PC-3 (cell line): ENCODE data around the gene INTS1. TPM values are rescaled to one million over a fixed set of nuclear protein-coding genes. Genes with fewer than 3 reads are reported as not detected.
"Not testable (repeated sequence)": the region's sequence is repeated elsewhere in the genome, so short reads cannot be mapped to it uniquely, and the experiment has no call there.

Source experiments
- ATAC-seq: fragments of 200-7000 bp; cut with Tn5 transposase; 2 replicates; pipeline ENCODE4 v1.9.1; 2020; ENCODE audit warnings: mild to moderate bottlenecking, moderate library complexity
- BruUV-seq: library from RNA; stranded (reverse); fragments of 400-500 nt; replicated peaks from 2 replicates; lab custom pipeline; 2021; lab: Mats Ljungman, UMichigan
- CTCF ChIA-PET: fragments of 300-600 bp; sonication (Branson Sonifier 250); formaldehyde crosslinking; loops from one replicate; lab custom pipeline; 2022; ENCODE audit warnings: antibody characterized with exemption; lab: Charles Lee
- POLR2A ChIA-PET: fragments of 300-600 bp; sonication (Branson Sonifier 250); formaldehyde crosslinking; loops from one replicate; lab custom pipeline; 2022; ENCODE audit warnings: antibody characterized with exemption; ENCODE audit not compliant: unreplicated experiment; lab: Charles Lee
- DNase-seq: peaks from one replicate; pipeline ENCODE4 v3.0.0-alpha.2; 2015
- H2AFZ ChIP-seq: fragments of 300-600 bp; sonication (generic); 2 replicates; pipeline ENCODE4 v1.6.0; 2016; ENCODE audit warnings: antibody characterized with exemption, low read length
- H3F3A ChIP-seq: fragments of 300-600 bp; sonication (generic); one replicate; pipeline ENCODE4 v1.6.0; 2017; ENCODE audit warnings: antibody characterized with exemption, low read length, control low read depth, mild to moderate bottlenecking; ENCODE audit not compliant: unreplicated experiment
- H3K27ac ChIP-seq: fragments of 300-600 bp; sonication (generic); 2 replicates; pipeline ENCODE4 v1.5.1; 2016; ENCODE audit warnings: mild to moderate bottlenecking, low read length
- H3K27me3 ChIP-seq: fragments of 300-600 bp; sonication (generic); 2 replicates; pipeline ENCODE4 v1.6.1; 2016; ENCODE audit warnings: low read length, mixed read lengths
- H3K36me3 ChIP-seq: fragments of 300-600 bp; sonication (generic); 2 replicates; pipeline ENCODE4 v1.6.1; 2016; ENCODE audit warnings: low read depth, mixed run types, low read length, mixed read lengths
- H3K4me1 ChIP-seq: fragments of 300-600 bp; sonication (generic); 2 replicates; pipeline ENCODE4 v1.5.1; 2016; ENCODE audit warnings: low read length; ENCODE audit not compliant: insufficient read depth
- H3K4me2 ChIP-seq: fragments of 300-600 bp; sonication (generic); 2 replicates; pipeline ENCODE4 v1.6.0; 2016; ENCODE audit warnings: low read length
- H3K4me3 ChIP-seq: fragments of 300-600 bp; sonication (generic); 2 replicates; pipeline ENCODE4 v1.5.1; 2016; ENCODE audit warnings: mild to moderate bottlenecking, low read length, mixed read lengths
- H3K79me2 ChIP-seq: fragments of 300-600 bp; sonication (generic); 2 replicates; pipeline ENCODE4 v1.6.1; 2017; ENCODE audit warnings: low read length, mixed read lengths
- H3K9ac ChIP-seq: fragments of 300-600 bp; sonication (generic); 2 replicates; pipeline ENCODE4 v1.6.0; 2016; ENCODE audit warnings: mild to moderate bottlenecking, low read length
- H3K9me2 ChIP-seq: fragments of 300-600 bp; sonication (generic); replicated peaks from 2 replicates; pipeline ENCODE4 v1.6.1; 2016; ENCODE audit warnings: mixed run types, low read length, mixed read lengths
- H3K9me3 ChIP-seq: fragments of 300-600 bp; sonication (generic); 2 replicates; pipeline ENCODE4 v1.6.1; 2016; ENCODE audit warnings: low read length, mixed read lengths
- H4K20me1 ChIP-seq: fragments of 300-600 bp; sonication (generic); 2 replicates; pipeline ENCODE4 v1.6.1; 2016; ENCODE audit warnings: low read length, mixed read lengths
- EZH2 ChIP-seq: fragments of 300-600 bp; sonication (generic); IDR thresholded peaks from one replicate; pipeline ENCODE4 v1.6.1; 2017; ENCODE audit warnings: antibody characterized with exemption, mild to moderate bottlenecking, low read length; ENCODE audit not compliant: unreplicated experiment
- EZH2phosphoT487 ChIP-seq: fragments of 300-600 bp; sonication (generic); IDR thresholded peaks from 2 replicates; pipeline ENCODE4 v1.6.1; 2018; ENCODE audit warnings: mild to moderate bottlenecking, antibody characterized with exemption, low read length, borderline replicate concordance
- intact Hi-C: fragments of 100-400 bp; cut with micrococcal nuclease; formaldehyde crosslinking; loops from 2 replicates; pipeline ENCODE4 v1.9.0; 2023
- total RNA-seq: library from RNA; depleted of rRNA; stranded (reverse); fragments of >200 nt; gene quantifications from 2 replicates; pipeline ENCODE4 v1.2.3, GENCODE V29; 2014
- TF ChIP-seq, protein P1 (sequence below): fragments of 300-600 bp; sonication (generic); conservative IDR thresholded peaks from 2 replicates; pipeline ENCODE4 v1.5.1; 2017; ENCODE audit warnings: antibody characterized with exemption, low read depth, mild to moderate bottlenecking, low read length

The INTS1 gene
- total RNA-seq, 1 experiment from 2014 or later, result 62.9 TPM

DNA sequence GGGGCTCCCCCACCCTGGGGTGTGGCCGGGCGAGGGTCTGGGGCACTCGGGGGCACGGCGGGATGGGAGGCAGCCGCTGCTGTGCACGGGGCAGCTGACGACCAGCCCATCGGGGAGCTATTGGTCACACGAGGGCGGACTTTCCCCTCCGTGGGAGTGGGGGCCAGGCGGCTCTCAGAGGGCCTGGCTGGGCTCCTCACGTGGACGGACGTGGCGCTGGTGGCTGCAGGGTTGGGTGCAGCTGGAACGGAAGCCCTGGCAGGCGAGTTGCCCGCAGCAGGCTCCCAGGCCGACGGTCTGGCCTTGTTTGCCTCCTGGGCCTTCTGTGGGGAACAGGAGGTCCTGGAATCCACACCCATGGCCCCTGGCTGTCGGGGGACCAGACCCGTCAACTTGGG is 59.3 kb downstream of the INTS1 start:
- H3K4me3 ChIP-seq, result no peak overlapping the region
- DNase-seq, result no peak
- no peaks in the 10 kb centered on the region for H3K4me1 ChIP-seq
- ChIA-PET POLR2A (no interaction called here), CTCF (no interaction called here)
- no peaks in the 10 kb centered on the region for H3K9me2 ChIP-seq
- no peak overlapping the region for H3K9ac ChIP-seq
- H3K27me3 ChIP-seq, result no peaks in the 10 kb centered on the region
- no peaks in the 10 kb centered on the region for H4K20me1 ChIP-seq
- TF ChIP-seq, protein P1, sequence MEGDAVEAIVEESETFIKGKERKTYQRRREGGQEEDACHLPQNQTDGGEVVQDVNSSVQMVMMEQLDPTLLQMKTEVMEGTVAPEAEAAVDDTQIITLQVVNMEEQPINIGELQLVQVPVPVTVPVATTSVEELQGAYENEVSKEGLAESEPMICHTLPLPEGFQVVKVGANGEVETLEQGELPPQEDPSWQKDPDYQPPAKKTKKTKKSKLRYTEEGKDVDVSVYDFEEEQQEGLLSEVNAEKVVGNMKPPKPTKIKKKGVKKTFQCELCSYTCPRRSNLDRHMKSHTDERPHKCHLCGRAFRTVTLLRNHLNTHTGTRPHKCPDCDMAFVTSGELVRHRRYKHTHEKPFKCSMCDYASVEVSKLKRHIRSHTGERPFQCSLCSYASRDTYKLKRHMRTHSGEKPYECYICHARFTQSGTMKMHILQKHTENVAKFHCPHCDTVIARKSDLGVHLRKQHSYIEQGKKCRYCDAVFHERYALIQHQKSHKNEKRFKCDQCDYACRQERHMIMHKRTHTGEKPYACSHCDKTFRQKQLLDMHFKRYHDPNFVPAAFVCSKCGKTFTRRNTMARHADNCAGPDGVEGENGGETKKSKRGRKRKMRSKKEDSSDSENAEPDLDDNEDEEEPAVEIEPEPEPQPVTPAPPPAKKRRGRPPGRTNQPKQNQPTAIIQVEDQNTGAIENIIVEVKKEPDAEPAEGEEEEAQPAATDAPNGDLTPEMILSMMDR, result no peak
- no peak for TF ChIP-seq EZH2phosphoT487
- TF ChIP-seq EZH2, result no peak
- no peak overlapping the region for H3K27ac ChIP-seq
- intact Hi-C loops, result no loop called here
- peaks cover 6% of the 10 kb centered on the region for H3K36me3 ChIP-seq
- no peaks in the 10 kb centered on the region for H3K79me2 ChIP-seq
- H3F3A ChIP-seq, result no peaks in the 10 kb centered on the region
- no TSS peak for BruUV-seq
- no peaks in the 10 kb centered on the region for H3K9me3 ChIP-seq
- no peak for ATAC-seq
- H3K4me2 ChIP-seq, result no peak overlapping the region
- no peak overlapping the region for H2AFZ ChIP-seq

DNA sequence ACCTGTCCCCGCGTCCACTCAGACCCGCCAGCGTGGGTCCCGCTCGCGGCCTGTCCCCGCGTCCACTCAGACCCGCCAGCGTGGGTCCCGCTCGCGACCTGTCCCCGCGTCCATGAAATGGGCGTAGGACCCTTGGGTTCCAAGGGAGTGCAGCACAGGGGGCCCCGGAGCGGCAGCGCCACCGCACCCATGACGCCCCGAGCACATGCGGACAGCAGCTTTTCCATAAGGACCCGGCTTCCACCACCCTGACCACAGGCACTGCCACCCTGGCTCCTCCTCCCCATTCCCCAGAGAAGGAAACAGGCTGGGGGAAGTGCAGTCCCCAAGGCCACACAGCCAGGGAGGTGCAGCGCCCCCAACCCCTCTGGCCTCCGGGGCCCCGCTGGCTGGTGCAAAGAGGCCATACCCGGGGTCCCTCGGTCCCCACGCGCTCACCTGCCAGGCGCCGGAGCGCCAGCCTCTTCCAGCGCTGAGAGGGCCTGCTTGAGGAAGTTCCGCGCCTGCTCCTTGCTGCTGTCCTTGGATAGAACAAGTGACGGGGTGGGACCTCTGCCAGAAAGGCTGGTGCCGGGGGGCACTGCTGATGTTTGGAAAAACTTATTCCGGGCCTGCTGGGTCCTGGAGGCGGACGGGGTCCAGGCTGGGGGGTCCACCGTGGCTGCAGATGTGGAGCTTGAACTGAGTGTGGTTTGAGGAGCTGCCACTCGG is 59.8 kb downstream of the INTS1 start:
- H3K79me2 ChIP-seq, result no peaks in the 10 kb centered on the region
- no peaks in the 10 kb centered on the region for H3K4me1 ChIP-seq
- no TSS peak for BruUV-seq
- H3F3A ChIP-seq, result no peaks in the 10 kb centered on the region
- H3K9me3 ChIP-seq, result no peaks in the 10 kb centered on the region
- H3K27ac ChIP-seq, result no peak overlapping the region
- H2AFZ ChIP-seq, result no peak overlapping the region
- H4K20me1 ChIP-seq, result no peaks in the 10 kb centered on the region
- no peaks in the 10 kb centered on the region for H3K27me3 ChIP-seq
- no peak overlapping the region for H3K4me3 ChIP-seq
- H3K9ac ChIP-seq, result no peak overlapping the region
- intact Hi-C loops, result no loop called here
- CTCF ChIA-PET, result no interaction called here
- TF ChIP-seq EZH2phosphoT487 (no peak), EZH2 (no peak)
- TF ChIP-seq, protein P1, result no peak
- H3K9me2 ChIP-seq, result no peaks in the 10 kb centered on the region
- H3K36me3 ChIP-seq, result peaks cover 10% of the 10 kb centered on the region
- POLR2A ChIA-PET, result no interaction called here
- H3K4me2 ChIP-seq, result no peak overlapping the region
- DNase-seq (no peak), ATAC-seq (no peak)

DNA sequence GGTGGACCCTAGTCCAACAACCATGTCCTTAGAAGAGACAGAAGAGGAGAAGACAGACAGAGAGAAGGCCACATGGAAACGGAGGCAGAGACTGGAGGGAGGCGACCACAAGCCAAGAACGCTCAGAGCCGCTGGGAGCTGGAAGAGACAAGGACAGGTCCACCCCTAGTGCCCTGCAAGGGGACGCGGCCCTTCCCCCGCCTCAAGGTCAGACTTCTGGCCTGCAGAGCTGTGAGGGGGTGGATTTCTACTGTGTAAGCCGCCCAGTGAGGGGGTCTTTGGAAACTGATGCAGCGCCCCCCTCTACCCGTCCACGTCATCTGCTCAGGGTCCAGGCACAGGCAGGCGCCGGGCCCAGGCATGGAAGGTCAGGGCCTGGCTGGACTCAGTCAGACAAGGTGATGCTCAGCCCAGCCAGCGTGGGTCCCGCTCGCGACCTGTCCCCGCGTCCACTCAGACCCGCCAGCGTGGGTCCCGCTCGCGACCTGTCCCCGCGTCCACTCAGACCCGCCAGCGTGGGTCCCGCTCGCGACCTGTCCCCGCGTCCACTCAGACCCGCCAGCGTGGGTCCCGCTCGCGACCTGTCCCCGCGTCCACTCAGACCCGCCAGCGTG is 60.5 kb downstream of the INTS1 start:
- DNase-seq, intact Hi-C loops, H3K9me2 ChIP-seq, CTCF ChIA-PET, H3K4me2 ChIP-seq, H3K27ac ChIP-seq, ATAC-seq, POLR2A ChIA-PET, BruUV-seq, H4K20me1 ChIP-seq, H3K9me3 ChIP-seq, H3F3A ChIP-seq, H3K4me3 ChIP-seq, H3K79me2 ChIP-seq, H3K9ac ChIP-seq, H2AFZ ChIP-seq, H3K27me3 ChIP-seq, H3K4me1 ChIP-seq: not testable (repeated sequence)
- H3K36me3 ChIP-seq, result peaks cover 15% of the 10 kb centered on the region
